HEK293 (cell line): ENCODE data around the gene LTBP1.

Experiments used
- BCL11B ChIP-seq: fragments of 450-650 bp; formaldehyde crosslinking; IDR thresholded peaks from 2 replicates; pipeline ENCODE4 v1.5.1; 2016; ENCODE audit warnings: low read depth, missing biosample characterization, missing genetic modification characterization
- EGR2 ChIP-seq: fragments of 450-650 bp; formaldehyde crosslinking; IDR thresholded peaks from 2 replicates; pipeline ENCODE4 v1.5.1; 2016; ENCODE audit warnings: low read depth, missing biosample characterization, missing genetic modification characterization
- KLF7 ChIP-seq: fragments of 450-650 bp; formaldehyde crosslinking; IDR thresholded peaks from 2 replicates; pipeline ENCODE4 v1.5.1; 2016; ENCODE audit warnings: missing biosample characterization, missing genetic modification characterization, borderline replicate concordance
- SCRT1 ChIP-seq: fragments of 450-650 bp; formaldehyde crosslinking; IDR thresholded peaks from 2 replicates; pipeline ENCODE4 v1.5.1; 2016; ENCODE audit warnings: missing biosample characterization, missing genetic modification characterization, borderline replicate concordance
- YY1 ChIP-seq: fragments of 450-650 bp; formaldehyde crosslinking; IDR thresholded peaks from 2 replicates; pipeline ENCODE4 v1.5.1; 2018; ENCODE audit warnings: missing biosample characterization, missing genetic modification characterization
- ZBTB20 ChIP-seq: fragments of 450-650 bp; formaldehyde crosslinking; IDR thresholded peaks from 2 replicates; pipeline ENCODE4 v1.5.1; 2016; ENCODE audit warnings: missing biosample characterization, missing genetic modification characterization
- ZNF10 ChIP-seq: fragments of 450-650 bp; formaldehyde crosslinking; IDR thresholded peaks from 2 replicates; pipeline ENCODE4 v1.5.1; 2017; ENCODE audit warnings: missing biosample characterization, missing genetic modification characterization
- ZNF138 ChIP-seq: fragments of 450-650 bp; formaldehyde crosslinking; IDR thresholded peaks from 2 replicates; pipeline ENCODE4 v1.5.1; 2016; ENCODE audit warnings: missing biosample characterization, missing genetic modification characterization, borderline replicate concordance
- ZNF155 ChIP-seq: fragments of 450-650 bp; formaldehyde crosslinking; IDR thresholded peaks from 2 replicates; pipeline ENCODE4 v1.5.1; 2016; ENCODE audit warnings: missing biosample characterization, missing genetic modification characterization
- ZNF223 ChIP-seq: fragments of 450-650 bp; formaldehyde crosslinking; IDR thresholded peaks from 2 replicates; pipeline ENCODE4 v1.5.1; 2016; ENCODE audit warnings: missing biosample characterization, missing genetic modification characterization
- ZNF248 ChIP-seq: fragments of 450-650 bp; formaldehyde crosslinking; IDR thresholded peaks from 2 replicates; pipeline ENCODE4 v1.5.1; 2017; ENCODE audit warnings: missing biosample characterization, missing genetic modification characterization
- ZNF274 ChIP-seq, 2 experiments: fragments of 200-500 bp in 1 of 2; fragments of 450-650 bp in 1 of 2; sonication (Bioruptor generic) in 1 of 2; formaldehyde crosslinking in 1 of 2; IDR thresholded peaks; 2 replicates each; pipeline versions ENCODE4 v1.5.1 to v1.6.1; 2014 to 2016; ENCODE audit warnings: borderline replicate concordance in 1 of 2, inconsistent platforms in 1 of 2, low read length in 1 of 2, missing biosample characterization in 1 of 2, missing genetic modification characterization in 1 of 2
- ZNF292 ChIP-seq: fragments of 450-650 bp; formaldehyde crosslinking; IDR thresholded peaks from 2 replicates; pipeline ENCODE4 v1.5.1; 2016; ENCODE audit warnings: low read depth, missing biosample characterization, missing genetic modification characterization, borderline replicate concordance
- ZNF335 ChIP-seq: fragments of 450-650 bp; formaldehyde crosslinking; conservative IDR thresholded peaks from 2 replicates; pipeline ENCODE4 v1.5.1; 2016; ENCODE audit warnings: missing biosample characterization, missing genetic modification characterization
- ZNF341 ChIP-seq: fragments of 450-650 bp; formaldehyde crosslinking; IDR thresholded peaks from 2 replicates; pipeline ENCODE4; 2016; ENCODE audit warnings: low read depth, missing biosample characterization, missing genetic modification characterization
- ZNF391 ChIP-seq: fragments of 450-650 bp; formaldehyde crosslinking; IDR thresholded peaks from 2 replicates; pipeline ENCODE4 v1.5.1; 2016; ENCODE audit warnings: low read depth, missing biosample characterization, missing genetic modification characterization, borderline replicate concordance
- ZNF404 ChIP-seq: fragments of 450-650 bp; formaldehyde crosslinking; IDR thresholded peaks from 2 replicates; pipeline ENCODE4 v1.5.1; 2017; ENCODE audit warnings: missing biosample characterization, missing genetic modification characterization
- ZNF549 ChIP-seq: fragments of 450-650 bp; IDR thresholded peaks from 2 replicates; pipeline ENCODE4 v1.5.1; 2018; ENCODE audit warnings: missing biosample characterization, missing genetic modification characterization, mild to moderate bottlenecking, inconsistent platforms, moderate library complexity
- ZNF560 ChIP-seq: fragments of 450-650 bp; formaldehyde crosslinking; IDR thresholded peaks from 2 replicates; pipeline ENCODE4 v1.5.1; 2017; ENCODE audit warnings: missing biosample characterization, missing genetic modification characterization, borderline replicate concordance
- ZNF658 ChIP-seq: fragments of 450-650 bp; formaldehyde crosslinking; IDR thresholded peaks from 2 replicates; pipeline ENCODE4; 2016; ENCODE audit warnings: missing biosample characterization, missing genetic modification characterization
- ZNF768 ChIP-seq: fragments of 450-650 bp; formaldehyde crosslinking; IDR thresholded peaks from 2 replicates; pipeline ENCODE4 v1.5.1; 2018; ENCODE audit warnings: missing biosample characterization, mild to moderate bottlenecking, missing genetic modification characterization
- ZSCAN23 ChIP-seq: fragments of 450-650 bp; formaldehyde crosslinking; IDR thresholded peaks from 2 replicates; pipeline ENCODE4 v1.5.1; 2016; ENCODE audit warnings: missing biosample characterization, missing genetic modification characterization
- TF ChIP-seq, protein P1 (sequence below): fragments of 450-650 bp; formaldehyde crosslinking; IDR thresholded peaks from 2 replicates; pipeline ENCODE4 v1.5.1; 2016; ENCODE audit warnings: missing biosample characterization, missing genetic modification characterization
- TF ChIP-seq, protein P2 (sequence below): fragments of 450-650 bp; IDR thresholded peaks from 2 replicates; pipeline ENCODE4 v1.5.1; 2018; ENCODE audit warnings: missing biosample characterization, mild to moderate bottlenecking, missing genetic modification characterization
- TF ChIP-seq, protein P3 (sequence below): fragments of 450-650 bp; IDR thresholded peaks from 2 replicates; pipeline ENCODE4 v1.5.1; 2018; ENCODE audit warnings: missing biosample characterization, missing genetic modification characterization
- TF ChIP-seq, protein P4 (sequence below): fragments of 450-650 bp; formaldehyde crosslinking; IDR thresholded peaks from 2 replicates; pipeline ENCODE4 v1.5.1; 2016; ENCODE audit warnings: missing biosample characterization, missing genetic modification characterization
- TF ChIP-seq, protein P5 (sequence below): IDR thresholded peaks from 2 replicates; pipeline ENCODE4 v1.6.1; 2011; ENCODE audit warnings: mild to moderate bottlenecking, low read depth, low read length, borderline replicate concordance
- TF ChIP-seq, protein P6 (sequence below): fragments of 450-650 bp; formaldehyde crosslinking; IDR thresholded peaks from 2 replicates; pipeline ENCODE4 v1.5.1; 2016; ENCODE audit warnings: missing biosample characterization, missing genetic modification characterization
- TF ChIP-seq, protein P7 (sequence below): fragments of 450-650 bp; formaldehyde crosslinking; IDR thresholded peaks from 2 replicates; pipeline ENCODE4 v1.5.1; 2017; ENCODE audit warnings: missing biosample characterization, missing genetic modification characterization

The LTBP1 gene

DNA sequence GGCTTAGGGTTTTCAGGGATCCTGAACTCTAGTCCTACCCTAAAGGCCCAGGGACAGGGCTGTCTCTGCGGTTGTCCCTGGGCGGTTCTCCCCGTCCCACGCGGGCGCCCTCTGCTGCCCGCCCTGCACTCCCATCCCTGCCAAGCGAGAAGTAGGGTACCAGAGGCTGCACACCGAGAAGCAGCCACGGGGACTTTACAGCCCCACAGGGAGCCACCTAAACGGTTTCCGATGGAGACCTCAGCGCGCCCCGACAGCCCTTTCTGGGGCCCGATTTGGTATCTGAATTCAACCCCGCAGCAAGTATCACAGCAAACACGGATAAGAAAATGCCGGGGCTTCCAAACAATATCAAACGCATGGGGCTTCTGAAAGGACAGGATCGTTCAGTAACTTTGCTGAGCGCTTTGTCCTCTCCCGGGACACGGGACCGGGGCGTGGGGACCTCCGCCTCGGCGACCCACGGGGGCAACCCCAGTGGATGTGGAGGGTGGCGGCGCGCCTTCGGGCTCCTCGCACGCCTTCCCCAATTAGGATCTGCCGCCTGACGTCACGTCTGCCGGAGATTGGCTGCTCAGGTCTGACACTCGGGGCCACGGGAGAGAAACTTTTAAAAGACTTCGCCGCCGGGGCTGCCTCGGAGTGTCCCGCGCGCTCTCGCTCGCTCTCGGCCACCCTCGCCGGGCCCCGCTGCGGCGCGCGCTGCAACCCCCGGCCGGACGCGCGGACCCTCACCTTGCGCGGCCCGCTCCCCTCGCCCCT, at the start of gene LTBP1 (continued):
- TF ChIP-seq ZNF274 (IDR thresholded peaks at IDR 0.05; ENCODE audit: low read length) (no peak), ZNF274 (tag by site-specific recombination; IDR thresholded peaks at IDR 0.05; ENCODE audit: borderline replicate concordance) (no peak), ZSCAN23 (tag by site-specific recombination) (no peak), ZNF138 (tag by site-specific recombination) (no peak), KLF7 (tag by site-specific recombination) (no peak), ZNF155 (tag by site-specific recombination) (no peak), SCRT1 (tag by site-specific recombination) (no peak), ZNF391 (no peak), EGR2 (no peak), YY1 (tag by site-specific recombination) (no peak), ZNF341 (no peak), ZNF10 (no peak), ZNF549 (tag by site-specific recombination) (no peak), ZNF658 (tag by site-specific recombination) (no peak), ZNF292 (tag by site-specific recombination) (no peak), ZNF768 (tag by site-specific recombination) (no peak), ZNF404 (tag by site-specific recombination) (no peak), ZNF223 (no peak), ZNF560 (tag by site-specific recombination) (no peak), BCL11B (tag by site-specific recombination) (no peak), ZNF248 (tag by site-specific recombination) (no peak), ZBTB20 (tag by site-specific recombination) (peak; percentile 85), ZNF335 (tag by site-specific recombination) (peak; percentile 95)
- TF ChIP-seq, protein P1, sequence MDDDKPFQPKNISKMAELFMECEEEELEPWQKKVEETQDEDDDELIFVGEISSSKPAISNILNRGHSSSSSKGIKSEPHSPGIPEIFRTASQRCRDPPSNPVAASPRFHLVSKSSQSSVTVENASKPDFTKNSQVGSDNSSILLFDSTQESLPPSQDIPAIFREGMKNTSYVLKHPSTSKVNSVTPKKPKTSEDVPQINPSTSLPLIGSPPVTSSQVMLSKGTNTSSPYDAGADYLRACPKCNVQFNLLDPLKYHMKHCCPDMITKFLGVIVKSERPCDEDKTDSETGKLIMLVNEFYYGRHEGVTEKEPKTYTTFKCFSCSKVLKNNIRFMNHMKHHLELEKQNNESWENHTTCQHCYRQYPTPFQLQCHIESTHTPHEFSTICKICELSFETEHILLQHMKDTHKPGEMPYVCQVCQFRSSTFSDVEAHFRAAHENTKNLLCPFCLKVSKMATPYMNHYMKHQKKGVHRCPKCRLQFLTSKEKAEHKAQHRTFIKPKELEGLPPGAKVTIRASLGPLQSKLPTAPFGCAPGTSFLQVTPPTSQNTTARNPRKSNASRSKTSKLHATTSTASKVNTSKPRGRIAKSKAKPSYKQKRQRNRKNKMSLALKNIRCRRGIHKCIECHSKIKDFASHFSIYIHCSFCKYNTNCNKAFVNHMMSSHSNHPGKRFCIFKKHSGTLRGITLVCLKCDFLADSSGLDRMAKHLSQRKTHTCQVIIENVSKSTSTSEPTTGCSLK, result no peak
- TF ChIP-seq, protein P2, sequence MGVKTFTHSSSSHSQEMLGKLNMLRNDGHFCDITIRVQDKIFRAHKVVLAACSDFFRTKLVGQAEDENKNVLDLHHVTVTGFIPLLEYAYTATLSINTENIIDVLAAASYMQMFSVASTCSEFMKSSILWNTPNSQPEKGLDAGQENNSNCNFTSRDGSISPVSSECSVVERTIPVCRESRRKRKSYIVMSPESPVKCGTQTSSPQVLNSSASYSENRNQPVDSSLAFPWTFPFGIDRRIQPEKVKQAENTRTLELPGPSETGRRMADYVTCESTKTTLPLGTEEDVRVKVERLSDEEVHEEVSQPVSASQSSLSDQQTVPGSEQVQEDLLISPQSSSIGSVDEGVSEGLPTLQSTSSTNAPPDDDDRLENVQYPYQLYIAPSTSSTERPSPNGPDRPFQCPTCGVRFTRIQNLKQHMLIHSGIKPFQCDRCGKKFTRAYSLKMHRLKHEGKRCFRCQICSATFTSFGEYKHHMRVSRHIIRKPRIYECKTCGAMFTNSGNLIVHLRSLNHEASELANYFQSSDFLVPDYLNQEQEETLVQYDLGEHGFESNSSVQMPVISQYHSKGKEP (tag by site-specific recombination), result no peak
- TF ChIP-seq, protein P3, sequence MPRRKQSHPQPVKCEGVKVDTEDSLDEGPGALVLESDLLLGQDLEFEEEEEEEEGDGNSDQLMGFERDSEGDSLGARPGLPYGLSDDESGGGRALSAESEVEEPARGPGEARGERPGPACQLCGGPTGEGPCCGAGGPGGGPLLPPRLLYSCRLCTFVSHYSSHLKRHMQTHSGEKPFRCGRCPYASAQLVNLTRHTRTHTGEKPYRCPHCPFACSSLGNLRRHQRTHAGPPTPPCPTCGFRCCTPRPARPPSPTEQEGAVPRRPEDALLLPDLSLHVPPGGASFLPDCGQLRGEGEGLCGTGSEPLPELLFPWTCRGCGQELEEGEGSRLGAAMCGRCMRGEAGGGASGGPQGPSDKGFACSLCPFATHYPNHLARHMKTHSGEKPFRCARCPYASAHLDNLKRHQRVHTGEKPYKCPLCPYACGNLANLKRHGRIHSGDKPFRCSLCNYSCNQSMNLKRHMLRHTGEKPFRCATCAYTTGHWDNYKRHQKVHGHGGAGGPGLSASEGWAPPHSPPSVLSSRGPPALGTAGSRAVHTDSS, result no peak
- TF ChIP-seq, protein P4, sequence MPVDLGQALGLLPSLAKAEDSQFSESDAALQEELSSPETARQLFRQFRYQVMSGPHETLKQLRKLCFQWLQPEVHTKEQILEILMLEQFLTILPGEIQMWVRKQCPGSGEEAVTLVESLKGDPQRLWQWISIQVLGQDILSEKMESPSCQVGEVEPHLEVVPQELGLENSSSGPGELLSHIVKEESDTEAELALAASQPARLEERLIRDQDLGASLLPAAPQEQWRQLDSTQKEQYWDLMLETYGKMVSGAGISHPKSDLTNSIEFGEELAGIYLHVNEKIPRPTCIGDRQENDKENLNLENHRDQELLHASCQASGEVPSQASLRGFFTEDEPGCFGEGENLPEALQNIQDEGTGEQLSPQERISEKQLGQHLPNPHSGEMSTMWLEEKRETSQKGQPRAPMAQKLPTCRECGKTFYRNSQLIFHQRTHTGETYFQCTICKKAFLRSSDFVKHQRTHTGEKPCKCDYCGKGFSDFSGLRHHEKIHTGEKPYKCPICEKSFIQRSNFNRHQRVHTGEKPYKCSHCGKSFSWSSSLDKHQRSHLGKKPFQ (tag by site-specific recombination), result no peak
- TF ChIP-seq, protein P5, sequence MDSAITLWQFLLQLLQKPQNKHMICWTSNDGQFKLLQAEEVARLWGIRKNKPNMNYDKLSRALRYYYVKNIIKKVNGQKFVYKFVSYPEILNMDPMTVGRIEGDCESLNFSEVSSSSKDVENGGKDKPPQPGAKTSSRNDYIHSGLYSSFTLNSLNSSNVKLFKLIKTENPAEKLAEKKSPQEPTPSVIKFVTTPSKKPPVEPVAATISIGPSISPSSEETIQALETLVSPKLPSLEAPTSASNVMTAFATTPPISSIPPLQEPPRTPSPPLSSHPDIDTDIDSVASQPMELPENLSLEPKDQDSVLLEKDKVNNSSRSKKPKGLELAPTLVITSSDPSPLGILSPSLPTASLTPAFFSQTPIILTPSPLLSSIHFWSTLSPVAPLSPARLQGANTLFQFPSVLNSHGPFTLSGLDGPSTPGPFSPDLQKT, result no peak
- TF ChIP-seq, protein P6, sequence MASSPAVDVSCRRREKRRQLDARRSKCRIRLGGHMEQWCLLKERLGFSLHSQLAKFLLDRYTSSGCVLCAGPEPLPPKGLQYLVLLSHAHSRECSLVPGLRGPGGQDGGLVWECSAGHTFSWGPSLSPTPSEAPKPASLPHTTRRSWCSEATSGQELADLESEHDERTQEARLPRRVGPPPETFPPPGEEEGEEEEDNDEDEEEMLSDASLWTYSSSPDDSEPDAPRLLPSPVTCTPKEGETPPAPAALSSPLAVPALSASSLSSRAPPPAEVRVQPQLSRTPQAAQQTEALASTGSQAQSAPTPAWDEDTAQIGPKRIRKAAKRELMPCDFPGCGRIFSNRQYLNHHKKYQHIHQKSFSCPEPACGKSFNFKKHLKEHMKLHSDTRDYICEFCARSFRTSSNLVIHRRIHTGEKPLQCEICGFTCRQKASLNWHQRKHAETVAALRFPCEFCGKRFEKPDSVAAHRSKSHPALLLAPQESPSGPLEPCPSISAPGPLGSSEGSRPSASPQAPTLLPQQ (tag by site-specific recombination), result no peak
- TF ChIP-seq, protein P7, sequence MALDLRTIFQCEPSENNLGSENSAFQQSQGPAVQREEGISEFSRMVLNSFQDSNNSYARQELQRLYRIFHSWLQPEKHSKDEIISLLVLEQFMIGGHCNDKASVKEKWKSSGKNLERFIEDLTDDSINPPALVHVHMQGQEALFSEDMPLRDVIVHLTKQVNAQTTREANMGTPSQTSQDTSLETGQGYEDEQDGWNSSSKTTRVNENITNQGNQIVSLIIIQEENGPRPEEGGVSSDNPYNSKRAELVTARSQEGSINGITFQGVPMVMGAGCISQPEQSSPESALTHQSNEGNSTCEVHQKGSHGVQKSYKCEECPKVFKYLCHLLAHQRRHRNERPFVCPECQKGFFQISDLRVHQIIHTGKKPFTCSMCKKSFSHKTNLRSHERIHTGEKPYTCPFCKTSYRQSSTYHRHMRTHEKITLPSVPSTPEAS (tag by site-specific recombination), result no peak
